HG02763 (cell line): Measurements from ENCODE around the gene LARP4B.

Experiments
- ATAC-seq: cut with Tn5 transposase; IDR thresholded peaks from one replicate; pipeline ENCODE4 v1.9.1; 2021; ENCODE audit warnings: mild to moderate bottlenecking, moderate library complexity; ENCODE audit not compliant: unreplicated experiment

LARP4B gene

GRCh38 chr10:836782-837181 is 94.7 kb downstream of the LARP4B start:
- ATAC-seq, result no peak

- no peak for ATAC-seq
Observed at GRCh38 chr10:834493-834892, 97.0 kb downstream of the LARP4B start.

GRCh38 chr10:829241-829640 is 102.3 kb downstream of the LARP4B start:
- no peak for ATAC-seq

- ATAC-seq, result no peak
Observed at GRCh38 chr10:828191-828590, 103.3 kb downstream of the LARP4B start.

- no peak for ATAC-seq
Observed at GRCh38 chr10:824946-825345, 106.6 kb downstream of the LARP4B start.

- ATAC-seq, result no peak
Observed at GRCh38 chr10:824497-824896, 107.0 kb downstream of the LARP4B start.

- ATAC-seq, result no peak
Observed at GRCh38 chr10:822661-823367, 108.7 kb downstream of the LARP4B start.

GRCh38 chr10:822197-822596 is 109.3 kb downstream of the LARP4B start:
- no peak for ATAC-seq

- ATAC-seq, result no peak
Observed at GRCh38 chr10:821322-821721, 110.2 kb downstream of the LARP4B start.

- no peak for ATAC-seq
Observed at GRCh38 chr10:819816-820215, 111.7 kb downstream of the LARP4B start.

GRCh38 chr10:819326-819725 is 112.2 kb downstream of the LARP4B start:
- ATAC-seq, result no peak

GRCh38 chr10:818526-819220 is 112.8 kb downstream of the LARP4B start:
- ATAC-seq, result no peak

GRCh38 chr10:818010-818409 is 113.5 kb downstream of the LARP4B start:
- ATAC-seq, result no peak

- no peak for ATAC-seq
Observed at GRCh38 chr10:817371-817770, 114.1 kb downstream of the LARP4B start.

GRCh38 chr10:816958-817357 is 114.5 kb downstream of the LARP4B start:
- ATAC-seq, result no peak

- ATAC-seq, result no peak
Observed at GRCh38 chr10:816091-816477, 115.4 kb downstream of the LARP4B start.

GRCh38 chr10:815338-816090 is 116.0 kb downstream of the LARP4B start:
- ATAC-seq, result no peak

GRCh38 chr10:814536-815302 is 116.8 kb downstream of the LARP4B start:
- no peak for ATAC-seq

- ATAC-seq, result no peak
Observed at GRCh38 chr10:813286-813685, 118.2 kb downstream of the LARP4B start.

GRCh38 chr10:812787-813186 is 118.7 kb downstream of the LARP4B start:
- no peak for ATAC-seq
